GM18868 (cell line): ENCODE measurements around the gene BTG2.
A peak's percentile ranks its signal among the peaks of the same experiment; 100 is the strongest.
"Not testable (repeated sequence)": the region's sequence is repeated elsewhere in the genome, so short reads cannot be mapped to it uniquely, and the experiment has no call there.

ENCODE experiments used
- ATAC-seq: cut with Tn5 transposase; IDR thresholded peaks from one replicate; pipeline ENCODE4 v1.9.1; 2021; ENCODE audit warnings: mild to moderate bottlenecking, moderate library complexity; ENCODE audit not compliant: unreplicated experiment

BTG2 gene

DNA sequence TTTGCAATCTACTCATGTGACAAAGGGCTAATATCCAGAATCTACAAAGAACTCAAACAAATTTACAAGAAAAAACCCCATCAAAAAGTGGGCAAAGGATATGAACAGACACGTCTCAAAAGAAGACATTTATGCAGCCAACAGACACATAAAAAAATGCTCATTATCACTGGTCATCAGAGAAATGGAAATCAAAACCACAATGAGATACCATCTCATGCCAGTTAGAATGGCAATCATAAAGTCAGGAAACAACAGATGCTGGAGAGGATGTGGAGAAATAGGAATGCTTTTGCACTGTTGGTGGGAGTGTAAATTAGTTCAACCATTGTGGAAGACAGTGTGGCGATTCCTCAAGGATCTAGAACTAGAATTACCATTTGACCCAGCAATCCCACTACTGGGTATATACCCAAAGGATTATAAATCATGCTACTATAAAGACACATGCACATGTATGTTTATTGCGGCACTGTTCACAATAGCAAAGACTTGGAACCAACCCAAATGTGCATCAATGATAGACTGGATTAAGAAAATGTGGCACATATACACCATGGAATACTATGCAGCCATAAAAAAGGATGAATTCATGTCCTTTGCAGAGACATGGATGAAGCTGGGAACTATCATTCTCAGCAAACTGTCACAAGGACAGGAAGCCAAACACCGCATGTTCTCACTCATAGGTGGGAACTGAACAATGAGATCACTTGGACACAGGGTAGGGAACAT, 8.9 kb downstream of the BTG2 start:
- ATAC-seq = not testable (repeated sequence)

DNA sequence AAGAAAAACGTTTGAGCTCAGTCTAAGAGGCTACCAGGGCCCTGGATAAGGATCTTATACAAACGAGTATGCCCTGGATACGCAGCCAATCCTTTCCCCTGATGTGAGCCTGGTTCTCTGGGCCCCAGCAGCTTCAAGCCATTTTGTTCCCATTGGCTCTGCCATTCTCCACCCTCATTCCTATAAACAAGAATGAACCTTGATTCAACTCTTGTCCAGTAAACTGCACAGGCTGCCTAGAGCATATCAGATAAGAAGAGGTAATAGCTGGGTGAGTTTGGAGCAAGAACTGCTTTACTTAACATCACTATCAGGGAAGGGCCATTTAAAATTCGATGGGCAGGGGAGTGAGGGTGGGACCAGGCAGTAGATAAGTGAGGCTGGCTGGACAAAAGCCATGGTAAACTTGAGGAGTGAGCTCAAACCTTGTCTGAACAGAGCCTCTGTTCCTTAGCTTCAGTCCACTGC, 11.3 kb downstream of the BTG2 start:
- ATAC-seq = no peak

DNA sequence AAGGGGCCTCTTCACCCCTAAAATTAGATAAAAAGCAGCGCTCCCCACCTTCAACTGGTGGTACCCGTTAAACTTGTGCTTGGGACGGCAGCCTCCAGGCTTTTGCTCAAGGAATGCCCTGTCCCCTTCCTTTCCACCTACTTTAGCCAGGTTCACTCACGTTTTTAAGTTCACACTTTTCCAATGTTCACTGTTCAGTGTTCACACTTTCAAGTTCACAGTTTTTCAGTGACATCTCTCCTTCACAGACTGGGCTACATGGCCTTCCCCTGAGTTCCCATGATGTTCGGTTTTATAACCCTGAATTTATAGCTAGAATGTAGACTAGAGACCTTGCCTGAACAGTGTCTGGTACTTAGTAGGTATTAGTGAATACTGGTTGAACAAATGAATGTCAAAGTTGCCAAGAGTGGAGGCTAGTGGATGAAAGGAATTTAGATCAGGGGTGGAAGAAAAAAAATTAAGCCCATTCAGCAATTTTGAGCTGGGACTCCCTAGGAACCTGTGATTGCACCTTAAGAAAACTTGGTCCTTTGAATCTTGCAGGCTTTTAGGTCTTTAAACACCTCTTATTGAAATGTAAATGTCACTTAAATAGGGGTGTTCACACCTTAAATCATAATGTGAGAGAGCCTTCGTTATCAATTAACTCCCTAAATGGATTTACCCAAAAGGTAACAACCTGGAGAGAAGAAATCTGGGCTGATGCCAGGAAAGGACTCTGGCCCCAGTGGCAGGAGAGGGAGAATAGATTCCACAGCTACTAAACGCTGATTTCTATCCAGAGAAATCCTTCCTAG, 12.3 kb downstream of the BTG2 start:
- ATAC-seq = no peak

DNA sequence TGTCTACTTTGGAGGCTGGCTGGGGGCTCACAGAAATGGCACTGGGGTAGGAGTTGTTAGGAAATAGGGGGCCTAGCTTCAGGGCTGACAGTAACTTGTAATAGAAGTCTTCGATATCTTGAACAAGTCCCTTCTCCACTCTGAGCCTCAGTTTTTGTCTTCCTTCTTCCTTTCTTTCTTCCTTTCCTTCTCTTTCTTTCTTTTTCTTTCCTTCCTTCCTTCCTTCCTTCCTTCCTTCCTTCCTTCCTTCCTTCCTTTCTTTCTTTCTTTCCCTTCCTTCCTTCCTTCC, 12.9 kb downstream of the BTG2 start:
- ATAC-seq = no peak

DNA sequence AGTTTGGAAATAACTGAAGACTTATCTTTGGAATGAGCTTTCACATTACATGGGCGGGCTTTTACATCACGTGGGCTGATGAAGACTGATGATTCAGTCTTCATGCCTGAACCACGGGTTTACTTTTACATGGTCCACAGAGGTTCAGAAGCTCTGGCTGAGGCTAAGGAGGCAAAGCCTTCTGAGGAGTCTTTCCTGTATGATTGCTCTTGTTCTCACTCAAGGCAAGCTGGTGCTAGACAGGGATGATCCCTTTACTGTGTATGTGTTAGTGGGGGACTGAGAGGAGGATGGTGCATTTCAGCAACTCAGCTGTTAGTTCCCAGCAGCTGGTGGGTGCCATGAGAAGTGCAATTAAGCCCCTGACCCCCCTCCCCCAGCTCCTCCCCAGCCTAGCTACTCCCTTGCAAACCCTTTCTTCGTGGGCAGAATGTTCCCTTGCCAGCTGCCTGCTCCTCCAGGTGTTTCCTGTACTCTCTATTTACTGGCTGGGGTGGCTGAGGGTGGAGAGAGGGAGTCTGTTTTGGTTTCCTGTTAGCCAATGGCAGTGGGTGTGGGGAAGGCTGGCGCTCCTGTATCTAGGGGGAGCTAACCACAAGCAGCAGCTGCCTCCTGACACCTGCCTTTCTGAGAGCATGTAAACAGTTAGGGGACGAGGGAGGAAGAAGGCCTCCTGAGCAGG, 15.4 kb downstream of the BTG2 start:
- ATAC-seq = peak; percentile 66

DNA sequence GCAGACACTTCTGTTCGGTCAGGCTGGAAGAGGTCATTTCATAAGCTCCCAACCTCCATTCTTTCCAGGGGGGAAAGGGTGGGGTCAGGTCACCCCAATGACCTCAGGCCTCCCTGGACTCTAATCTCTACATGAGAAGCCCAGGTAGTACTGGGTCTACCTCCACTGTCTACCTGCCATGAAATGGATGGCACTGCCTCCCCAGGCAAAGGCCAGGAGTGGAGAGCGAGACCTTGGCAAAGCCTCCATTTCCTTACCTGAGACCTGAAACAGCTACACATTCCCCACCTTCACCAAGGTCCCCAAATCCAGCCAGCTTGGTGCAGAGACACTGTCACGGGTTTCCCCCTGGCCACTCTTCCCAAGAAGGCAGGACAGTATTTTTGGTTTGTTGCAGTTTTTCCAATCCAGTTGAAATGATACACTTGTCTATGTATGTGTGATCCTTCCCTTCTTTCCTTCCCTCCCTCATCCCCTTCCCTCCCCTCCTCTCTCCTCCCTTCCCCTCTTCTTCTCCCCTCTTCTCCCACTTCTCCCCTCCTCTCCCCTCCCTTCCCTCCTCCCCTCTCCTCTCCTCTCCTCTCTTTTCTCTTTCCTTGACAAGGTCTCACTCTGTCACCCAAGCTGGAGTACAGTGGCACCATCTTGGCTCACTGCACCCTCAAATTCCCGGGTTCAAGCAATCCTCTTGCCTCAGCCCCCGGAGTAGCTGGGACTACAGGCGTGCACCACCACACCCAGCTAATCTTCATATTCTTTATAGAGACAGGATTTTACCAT, 16.1 kb downstream of the BTG2 start:
- no peak for ATAC-seq

DNA sequence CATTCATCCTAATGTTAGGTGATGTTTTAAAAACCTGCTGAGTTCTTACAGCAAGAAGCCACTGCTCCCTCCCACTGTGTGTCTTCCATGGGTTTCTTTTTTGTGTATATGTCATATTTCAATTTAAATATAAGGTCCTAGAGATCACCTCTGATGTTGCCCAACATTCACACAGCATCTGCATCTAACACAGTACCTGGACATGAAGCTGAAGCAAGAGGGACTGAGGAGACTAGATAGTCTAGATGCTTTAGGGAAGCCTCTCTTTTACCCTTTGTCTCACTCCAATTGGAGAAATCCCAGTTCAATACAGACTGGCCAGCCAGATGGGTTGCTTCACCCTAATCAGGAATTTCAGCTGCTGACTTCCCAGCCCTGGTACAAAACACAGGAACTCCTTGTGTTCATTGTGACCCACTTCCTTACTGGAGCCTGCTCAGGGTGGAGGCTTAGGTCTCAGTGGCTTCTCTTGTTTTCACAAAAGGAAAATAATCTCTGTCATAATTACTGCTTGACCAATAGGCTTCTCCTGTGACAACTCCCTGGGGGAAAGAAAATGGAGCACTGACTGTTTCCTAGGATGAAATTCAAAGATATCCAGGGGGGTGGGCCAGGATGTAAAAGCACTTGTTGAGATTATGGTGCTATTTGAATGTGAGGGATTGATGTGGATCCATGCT, 17.3 kb downstream of the BTG2 start:
- ATAC-seq = no peak

DNA sequence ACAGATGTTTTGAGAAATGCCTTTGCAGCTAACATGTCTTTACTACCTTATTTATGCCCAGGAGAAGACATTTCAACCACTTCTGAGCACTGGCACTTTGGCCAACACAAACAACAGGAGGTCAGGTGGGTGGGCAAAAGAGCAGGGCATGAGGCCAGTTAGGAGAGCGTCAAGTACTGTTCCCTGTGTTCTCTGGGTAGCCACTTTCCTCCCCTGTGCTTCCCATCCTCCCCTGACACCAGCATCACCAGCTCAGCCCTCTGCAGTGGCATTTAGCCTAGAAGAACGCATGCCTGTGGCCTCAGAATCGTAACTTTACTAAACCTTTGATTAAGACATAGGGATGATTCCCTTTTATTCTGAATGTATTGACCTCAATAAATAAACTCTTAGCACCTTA, 18.3 kb downstream of the BTG2 start:
- no peak for ATAC-seq

DNA sequence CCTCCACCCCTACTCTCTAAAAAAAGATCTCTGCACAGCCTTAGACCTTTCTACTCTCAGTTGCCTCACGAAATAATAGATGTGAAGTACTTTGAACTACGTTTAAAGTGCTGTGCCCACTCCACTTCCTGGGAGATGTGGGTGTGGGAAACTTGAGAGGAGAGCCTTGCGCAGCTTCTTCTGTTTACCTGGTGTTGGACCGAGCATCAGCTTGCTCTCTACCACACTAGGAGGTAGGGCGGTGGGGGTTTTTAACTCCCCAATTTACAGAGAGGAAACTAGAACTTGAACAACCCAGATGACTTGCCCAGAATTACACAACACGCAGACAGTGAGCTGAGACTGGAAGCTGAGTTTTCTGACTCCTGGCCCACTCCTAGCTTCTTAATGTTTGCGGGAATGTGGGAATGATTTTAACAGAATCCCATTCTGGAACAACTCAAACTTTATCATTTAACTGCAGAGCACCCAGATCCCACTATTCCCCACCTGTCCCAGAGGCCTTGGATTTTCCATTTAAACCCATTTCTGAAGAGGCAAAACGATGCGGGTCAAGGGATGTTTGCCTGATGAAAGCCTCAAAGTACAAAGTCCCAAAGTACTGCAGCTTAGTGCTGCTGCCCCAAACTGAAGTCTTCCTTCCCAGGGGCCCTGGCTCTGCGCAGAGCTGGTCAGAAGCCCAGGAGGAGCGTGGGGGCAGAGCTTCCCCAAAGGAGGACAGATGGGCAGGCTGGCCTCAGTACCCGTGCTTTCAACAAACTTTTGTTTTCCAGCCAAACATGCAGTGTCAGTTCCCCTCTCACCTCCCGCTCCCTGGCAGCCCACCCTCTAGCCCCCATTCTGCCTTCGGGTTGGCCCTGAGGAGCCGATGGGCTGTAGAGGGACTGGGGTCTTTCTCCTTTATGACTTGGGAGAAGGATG, 19.0 kb downstream of the BTG2 start:
- no peak for ATAC-seq

DNA sequence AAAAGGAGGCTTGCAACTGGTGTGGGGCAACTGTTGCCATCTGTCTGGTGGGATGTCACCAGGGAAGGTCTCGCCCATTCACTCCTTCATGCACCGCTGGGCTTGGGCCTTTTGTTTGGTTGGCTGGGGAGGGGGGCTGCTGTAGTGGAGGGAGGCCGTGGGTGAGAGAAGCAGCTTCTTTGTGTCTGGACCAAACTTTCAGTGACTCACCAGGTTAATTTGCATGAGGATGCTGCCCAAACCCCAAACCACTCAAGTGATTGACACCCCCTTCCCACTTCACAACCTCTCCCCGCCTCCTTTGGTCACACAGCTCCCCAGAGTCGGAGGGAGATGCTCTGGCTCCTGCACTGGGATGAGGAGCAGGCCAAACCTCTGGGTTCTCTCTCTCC, 19.7 kb downstream of the BTG2 start:
- peak; percentile 28 for ATAC-seq

DNA sequence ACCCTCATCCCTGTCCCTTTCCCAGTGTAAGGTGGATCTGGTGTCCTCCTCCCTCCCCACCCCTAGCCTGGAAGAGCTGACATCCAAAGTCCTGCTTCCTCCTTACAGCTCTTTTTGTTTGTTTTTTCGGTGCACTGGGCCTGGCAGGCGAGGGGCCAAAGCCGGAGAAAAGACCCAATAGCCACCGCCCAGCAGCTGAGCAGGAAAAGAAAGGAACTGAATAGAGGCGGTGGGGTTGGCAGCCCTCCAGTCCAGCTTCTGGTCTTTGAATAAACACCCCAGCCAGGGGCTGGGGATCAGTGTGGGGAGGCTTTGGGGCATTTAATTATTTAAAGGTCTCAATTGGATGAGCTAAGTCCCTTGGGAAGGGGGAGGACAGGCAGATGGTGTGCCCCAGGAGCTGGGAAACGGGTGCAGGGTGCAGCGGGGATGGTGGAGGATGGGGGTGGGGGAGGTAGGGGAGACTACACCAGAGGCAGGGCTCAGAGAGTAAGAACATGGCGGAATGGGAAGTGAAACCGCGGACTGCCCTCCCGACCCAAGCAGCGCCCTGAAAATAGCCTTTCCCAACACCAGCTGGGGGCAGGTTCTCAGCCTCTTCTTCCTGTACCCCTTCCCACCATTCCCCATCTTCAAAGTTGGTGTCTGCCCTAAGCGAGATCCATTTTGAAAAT, 20.2 kb downstream of the BTG2 start:
- no peak for ATAC-seq

DNA sequence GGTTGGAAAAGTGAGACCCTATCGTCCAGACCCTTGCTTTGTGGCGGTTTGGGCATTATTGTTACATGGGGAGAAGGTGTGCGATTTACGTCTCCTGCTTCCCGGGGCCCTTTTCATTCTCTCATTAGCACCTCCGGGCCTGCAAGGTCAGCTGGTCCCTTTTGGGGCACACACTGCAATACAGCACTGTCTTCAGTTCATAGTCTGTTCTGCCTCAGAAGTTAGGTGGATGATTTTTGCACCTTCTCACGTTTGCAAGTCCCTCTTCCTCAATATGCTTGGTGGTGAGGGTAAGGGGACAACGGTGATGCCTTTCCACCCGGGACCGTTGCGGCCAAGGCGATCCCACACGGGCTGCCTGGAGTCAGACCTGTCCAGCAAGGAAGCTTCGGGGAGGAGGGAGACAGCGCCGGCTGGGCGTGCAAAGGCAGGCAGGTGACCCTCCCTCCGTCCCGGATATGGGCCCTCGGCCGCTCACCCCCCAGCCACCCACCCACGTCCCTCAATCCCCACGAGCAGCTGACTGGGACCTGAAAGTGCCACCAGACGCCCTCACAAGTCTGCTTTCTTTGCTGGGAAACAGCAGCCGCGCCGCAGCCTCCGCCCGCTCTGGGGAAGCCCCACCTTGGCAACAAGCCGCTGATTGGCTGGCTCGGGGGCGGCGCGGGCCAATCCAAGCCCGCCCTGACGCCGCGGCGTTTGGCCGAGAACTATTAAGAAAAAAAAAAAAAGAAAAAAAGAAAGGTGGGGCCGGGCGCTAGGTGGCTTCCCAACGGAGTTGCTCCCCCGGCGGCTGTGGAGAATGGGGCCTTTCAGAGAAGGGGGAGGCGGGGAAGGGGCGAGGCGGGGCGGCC, 21.7 kb downstream of the BTG2 start:
- peak; percentile 68 for ATAC-seq

DNA sequence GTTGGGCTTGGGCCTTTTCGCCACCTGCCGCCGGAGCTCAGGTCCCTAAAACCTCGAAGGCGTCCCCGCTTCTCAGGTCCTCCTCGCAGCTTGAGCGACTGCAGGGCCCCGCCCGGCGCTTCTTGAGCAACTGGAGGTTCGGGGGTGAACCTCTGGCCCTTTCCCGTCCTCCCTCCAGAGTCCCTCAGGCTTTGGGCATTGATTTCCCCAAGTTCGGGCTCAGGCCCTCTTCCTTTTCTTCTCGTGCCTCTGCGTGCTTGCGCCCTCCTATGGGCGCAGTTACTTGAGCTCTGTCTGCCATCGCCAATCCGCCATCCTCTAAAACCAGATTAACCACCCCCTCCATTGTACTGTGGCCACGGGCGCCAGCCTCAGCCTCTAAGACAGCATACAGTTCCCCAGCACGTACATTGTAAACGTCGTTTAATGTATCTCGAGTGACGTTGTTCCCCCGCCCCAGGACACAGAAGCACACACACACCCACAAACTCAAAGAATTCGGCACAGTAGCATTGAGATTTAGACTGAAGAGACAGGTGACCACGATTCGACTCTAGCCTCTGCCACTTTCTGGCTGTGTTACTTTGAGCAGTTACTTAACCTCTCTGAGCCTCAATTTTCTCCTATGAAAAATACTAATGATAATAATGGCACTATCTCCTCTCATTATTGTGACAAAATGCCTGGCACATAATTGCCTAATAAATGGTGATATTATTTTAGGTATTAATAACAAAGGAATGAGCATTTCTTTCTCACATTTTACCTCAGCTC, 22.6 kb downstream of the BTG2 start:
- peak; percentile 27 for ATAC-seq

DNA sequence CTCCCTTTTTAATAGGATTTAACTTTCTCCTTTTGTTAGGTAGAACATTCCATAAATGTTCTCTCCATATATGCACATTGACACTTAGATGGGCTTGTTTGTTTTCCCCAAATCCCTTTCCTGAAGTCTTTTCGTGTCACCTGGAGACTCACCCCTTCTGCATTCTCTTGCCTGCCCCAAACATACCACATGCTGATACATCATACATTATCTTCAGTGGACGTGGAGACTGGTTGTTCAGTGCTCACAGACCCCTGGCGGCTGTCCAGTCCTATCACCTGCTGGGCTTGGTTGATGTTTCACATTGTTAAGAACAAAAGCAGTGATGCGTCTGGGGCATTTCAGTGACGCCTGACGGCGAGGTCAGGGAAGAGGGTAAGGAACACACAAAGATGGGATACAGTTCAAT, 23.4 kb downstream of the BTG2 start:
- no peak for ATAC-seq

DNA sequence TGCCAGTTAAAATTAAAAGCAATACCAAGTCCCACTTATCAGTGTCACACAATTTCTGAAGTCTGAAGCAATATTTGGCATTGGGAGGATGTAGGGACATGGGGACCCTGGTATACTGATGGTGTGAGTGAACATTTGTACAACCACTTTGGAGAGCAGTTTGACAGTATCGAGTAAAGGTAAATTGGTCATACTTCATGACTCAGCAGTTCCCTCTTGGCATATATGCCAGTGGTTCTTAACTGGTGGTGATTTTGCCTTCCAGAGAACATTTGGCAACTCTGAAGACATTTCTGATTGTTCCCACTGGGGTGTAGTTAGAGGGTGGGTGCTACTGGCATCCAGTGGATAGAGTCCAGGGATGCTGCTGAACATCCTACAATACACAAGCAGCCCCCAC, 25.9 kb downstream of the BTG2 start:
- ATAC-seq = no peak

DNA sequence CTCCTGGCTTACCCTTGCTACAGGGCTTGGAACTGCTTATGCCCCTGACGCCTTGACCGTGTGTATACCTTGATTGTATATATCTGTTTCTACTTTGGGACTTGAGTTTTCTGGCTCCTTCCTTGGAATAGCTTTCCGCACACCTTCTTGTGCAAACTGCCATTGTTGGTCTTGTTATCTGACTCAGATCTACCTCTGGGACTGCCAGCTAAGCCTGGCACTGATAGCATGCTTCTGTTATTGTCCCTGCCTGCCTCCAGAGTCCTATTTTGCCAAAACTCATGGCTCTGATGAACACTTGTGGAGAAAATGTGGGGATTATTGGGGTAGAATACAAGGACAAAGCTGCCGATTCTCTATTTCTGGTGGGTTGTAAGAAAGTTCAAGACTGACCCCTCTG, 30.2 kb downstream of the BTG2 start:
- ATAC-seq = no peak

DNA sequence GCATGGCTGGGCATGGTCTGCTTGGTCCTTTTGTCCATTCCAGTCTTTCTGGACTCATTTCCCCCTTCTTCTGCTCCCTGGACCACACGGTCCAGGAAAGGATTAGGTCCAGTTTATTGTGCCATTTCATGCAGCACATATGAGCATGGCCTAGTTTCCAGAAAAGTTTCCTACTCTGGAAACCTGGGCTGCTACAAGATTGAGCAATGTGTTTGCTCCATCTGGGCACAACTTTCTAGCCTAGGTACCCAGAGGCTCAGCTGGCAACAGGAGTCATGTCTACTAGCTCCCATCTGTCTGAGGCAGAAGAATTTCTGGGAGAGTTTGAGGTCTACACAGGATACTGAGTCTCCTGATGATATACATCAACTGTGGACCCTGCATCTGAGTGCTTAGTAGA, 30.8 kb downstream of the BTG2 start:
- no peak for ATAC-seq
